ENCODE results near the gene CCR2. TPM values are rescaled to one million over a fixed set of nuclear protein-coding genes. Genes with fewer than 3 reads are reported as not detected.
A peak's percentile ranks its signal among the peaks of the same experiment; 100 is the strongest.

The CCR2 gene
- total RNA-seq, 3 donors from 2014 or later: 1.2 to 3.4 (median 2.2) TPM

DNA sequence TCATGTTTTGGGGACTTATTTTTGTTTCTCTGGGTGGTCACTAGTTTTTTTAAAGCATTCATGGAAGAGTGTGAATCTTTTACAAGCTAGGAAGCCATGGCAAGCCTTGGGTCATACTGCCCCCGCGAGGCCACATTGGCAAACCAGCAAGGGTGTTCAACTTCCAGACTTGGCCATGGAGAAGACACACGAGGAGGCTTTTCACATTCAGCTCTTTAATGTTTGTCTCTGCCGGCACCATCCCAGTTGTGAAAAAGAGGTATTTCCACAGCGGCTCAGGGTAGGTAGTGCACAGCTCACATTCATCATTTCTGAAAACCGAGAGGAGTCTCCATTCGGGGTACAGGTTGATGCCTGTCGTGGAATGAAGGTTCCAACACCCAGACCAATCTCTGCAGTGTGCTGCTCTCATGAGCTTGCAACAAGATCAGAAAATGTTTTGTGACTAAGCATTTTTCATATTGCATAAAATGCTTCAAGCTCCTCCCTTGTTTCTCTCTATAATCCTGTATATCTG lies 24.6 kb downstream of the CCR2 start:
- ATAC-seq: peak; percentile 72
- intact Hi-C loops (cut with DNase I, micrococcal nuclease): loop anchor here in 1 of 2 donors (10.0 kb wide), 1 partner anchor 444 kb away; no protein-coding TSS in a partner anchor

GRCh38 chr3:46380471-46381221 lies 26.7 kb downstream of the CCR2 start:
- Histone ChIP-seq H3K4me1 (ENCODE audit: low read depth) (peaks cover 19% of the 10 kb centered on the region), H3K36me3 (ENCODE audit: low read depth) (no peaks in the 10 kb centered on the region), H3K4me3 (no peak overlapping the region), H3K9me3 (no peaks in the 10 kb centered on the region)
- intact Hi-C loops (cut with DNase I, micrococcal nuclease): no loop called here
- DNase-seq (no peak), ATAC-seq (no peak)
- TF ChIP-seq CTCF (IDR thresholded peaks at IDR 0.05): no peak

More for the DNA sequence above, 24.6 kb downstream of the CCR2 start:
- peak; percentile 51 for TF ChIP-seq CTCF (IDR thresholded peaks at IDR 0.05)
- Histone ChIP-seq H3K4me1 (ENCODE audit: low read depth) (peaks cover 9% of the 10 kb centered on the region), H3K36me3 (ENCODE audit: low read depth) (no peaks in the 10 kb centered on the region), H3K4me3 (no peak overlapping the region), H3K9me3 (no peaks in the 10 kb centered on the region)
- DNase-seq: peak; percentile 74 to 84 (median 82)

GRCh38 chr3:46381625-46382024 lies 27.7 kb downstream of the CCR2 start:
- Histone ChIP-seq H3K9me3 (no peaks in the 10 kb centered on the region), H3K4me1 (ENCODE audit: low read depth) (peaks cover 22% of the 10 kb centered on the region), H3K36me3 (ENCODE audit: low read depth) (no peaks in the 10 kb centered on the region), H3K4me3 (no peak overlapping the region)
- intact Hi-C loops (cut with DNase I, micrococcal nuclease): no loop called here
- no peak for TF ChIP-seq CTCF (IDR thresholded peaks at IDR 0.05)
- no peak for DNase-seq
- ATAC-seq: no peak

GRCh38 chr3:46383211-46383950 lies 29.5 kb downstream of the CCR2 start:
- H3K4me1 ChIP-seq (ENCODE audit: low read depth): peaks cover 22% of the 10 kb centered on the region
- intact Hi-C loops (cut with DNase I, micrococcal nuclease): no loop called here
- ATAC-seq (peak; percentile 66), DNase-seq (peak in 2 of 3 donors; percentile 78 to 90)
- TF ChIP-seq CTCF (IDR thresholded peaks at IDR 0.05): no peak
- no peaks in the 10 kb centered on the region for H3K9me3 ChIP-seq
- H3K36me3 ChIP-seq (ENCODE audit: low read depth): no peaks in the 10 kb centered on the region
- H3K4me3 ChIP-seq: no peak overlapping the region

DNA sequence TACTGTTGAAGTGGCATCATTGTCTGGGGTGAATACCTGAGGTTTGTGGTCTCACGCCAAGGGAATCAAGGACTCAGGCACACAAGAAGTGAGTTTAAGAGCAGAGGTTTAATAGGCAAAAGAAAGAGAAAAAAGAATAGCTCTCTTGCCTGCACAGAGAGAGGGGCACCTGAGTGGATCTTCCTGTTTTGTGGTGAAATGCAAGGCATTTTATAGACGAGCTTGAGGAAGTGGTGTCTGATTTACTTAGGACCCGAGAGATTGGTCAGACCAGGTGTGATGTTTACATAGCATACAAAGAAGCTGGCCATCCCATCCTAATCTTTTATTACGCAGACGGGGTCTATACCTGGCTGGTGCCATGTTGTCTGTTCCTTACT lies 30.0 kb downstream of the CCR2 start:
- DNase-seq (no peak), ATAC-seq (peak; percentile 17)
- H3K4me1 ChIP-seq (ENCODE audit: low read depth): peaks cover 22% of the 10 kb centered on the region
- no peaks in the 10 kb centered on the region for H3K9me3 ChIP-seq
- H3K4me3 ChIP-seq: no peak overlapping the region
- no peak for TF ChIP-seq CTCF (IDR thresholded peaks at IDR 0.05)
- H3K36me3 ChIP-seq (ENCODE audit: low read depth): no peaks in the 10 kb centered on the region
- intact Hi-C loops (cut with DNase I, micrococcal nuclease): no loop called here
